GM23338 (cell line): Measurements from ENCODE around the gene FAM227A.

ENCODE experiments used
- CREB1 ChIP-seq: fragments of 250-450 bp; sonication (Bioruptor Pico); IDR thresholded peaks from 2 replicates; pipeline ENCODE4 v1.5.0; 2020; ENCODE audit warnings: low read depth, mild to moderate bottlenecking, moderate library complexity
- EZH2 ChIP-seq: fragments of 200-600 bp; sonication (generic); IDR thresholded peaks from one replicate; pipeline ENCODE4 v1.8.0; 2017; ENCODE audit warnings: antibody characterized with exemption, mild to moderate bottlenecking, low read depth; ENCODE audit not compliant: unreplicated experiment
- EZH2phosphoT487 ChIP-seq: fragments of 200-600 bp; sonication (generic); IDR thresholded peaks from one replicate; pipeline ENCODE4 v1.8.1; 2018; ENCODE audit warnings: antibody characterized with exemption; ENCODE audit not compliant: unreplicated experiment
- POLR2AphosphoS5 ChIP-seq: IDR thresholded peaks from 2 replicates; pipeline ENCODE4 v1.6.1; 2016; ENCODE audit warnings: antibody characterized with exemption, low read depth
- REST ChIP-seq: IDR thresholded peaks from one replicate; pipeline ENCODE4 v1.6.1; 2018; ENCODE audit warnings: antibody characterized with exemption; ENCODE audit not compliant: unreplicated experiment
- TF ChIP-seq, protein P1 (sequence below), 2 experiments: fragments of 200-600 bp in 1 of 2; sonication (generic) in 1 of 2; conservative IDR thresholded peaks; 2 replicates each; pipeline versions ENCODE4 v1.5.1 to v1.6.1; 2016 to 2017; ENCODE audit warnings: antibody characterized with exemption in 2 of 2, low read depth in 2 of 2, mild to moderate bottlenecking in 2 of 2, moderate library complexity in 1 of 2

- TF ChIP-seq, protein P1, sequence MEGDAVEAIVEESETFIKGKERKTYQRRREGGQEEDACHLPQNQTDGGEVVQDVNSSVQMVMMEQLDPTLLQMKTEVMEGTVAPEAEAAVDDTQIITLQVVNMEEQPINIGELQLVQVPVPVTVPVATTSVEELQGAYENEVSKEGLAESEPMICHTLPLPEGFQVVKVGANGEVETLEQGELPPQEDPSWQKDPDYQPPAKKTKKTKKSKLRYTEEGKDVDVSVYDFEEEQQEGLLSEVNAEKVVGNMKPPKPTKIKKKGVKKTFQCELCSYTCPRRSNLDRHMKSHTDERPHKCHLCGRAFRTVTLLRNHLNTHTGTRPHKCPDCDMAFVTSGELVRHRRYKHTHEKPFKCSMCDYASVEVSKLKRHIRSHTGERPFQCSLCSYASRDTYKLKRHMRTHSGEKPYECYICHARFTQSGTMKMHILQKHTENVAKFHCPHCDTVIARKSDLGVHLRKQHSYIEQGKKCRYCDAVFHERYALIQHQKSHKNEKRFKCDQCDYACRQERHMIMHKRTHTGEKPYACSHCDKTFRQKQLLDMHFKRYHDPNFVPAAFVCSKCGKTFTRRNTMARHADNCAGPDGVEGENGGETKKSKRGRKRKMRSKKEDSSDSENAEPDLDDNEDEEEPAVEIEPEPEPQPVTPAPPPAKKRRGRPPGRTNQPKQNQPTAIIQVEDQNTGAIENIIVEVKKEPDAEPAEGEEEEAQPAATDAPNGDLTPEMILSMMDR (conservative IDR thresholded peaks at IDR 0.05; ENCODE audit: low read depth in 2 of 2) = no peak
- TF ChIP-seq POLR2AphosphoS5 (no peak), EZH2phosphoT487 (no peak), REST (no peak), EZH2 (no peak), CREB1 (no peak)
Observed at GRCh38 chr22:38540701-38541100, 115.5 kb downstream of the FAM227A start.
